Loucy (cell line): ENCODE results near the gene CLDN17.

Experiments used
- EZH2phosphoT487 ChIP-seq: fragments of 200-600 bp; IDR thresholded peaks from 2 replicates; pipeline ENCODE4 v1.6.1; 2018; ENCODE audit warnings: antibody characterized with exemption, mild to moderate bottlenecking, moderate library complexity, borderline replicate concordance
- TF ChIP-seq, protein P1 (sequence below): fragments of 200-600 bp; sonication (generic); conservative IDR thresholded peaks from 2 replicates; pipeline ENCODE4 v1.5.1; 2014; ENCODE audit warnings: mild to moderate bottlenecking, antibody characterized with exemption, low read length

DNA sequence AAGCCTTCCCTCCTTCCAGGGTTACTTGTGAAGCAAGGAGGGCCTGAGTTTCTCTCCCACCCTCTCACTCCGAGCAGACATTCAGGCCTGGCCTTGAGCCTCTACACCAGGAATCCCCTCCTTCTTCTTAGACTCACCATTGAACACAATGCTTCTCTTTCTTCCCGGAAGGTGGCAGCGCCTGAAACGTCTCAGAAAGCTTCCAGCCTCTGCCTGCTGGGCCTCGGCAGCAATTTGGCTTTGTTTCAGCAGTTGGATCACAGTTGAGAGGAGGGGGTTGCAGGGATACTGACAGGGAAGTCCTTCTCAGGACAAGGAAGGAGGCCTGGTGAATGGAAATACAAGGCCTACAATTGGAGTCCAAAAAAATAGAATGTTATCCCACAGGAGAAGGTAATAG, 43.0 kb upstream of the CLDN17 start:
- TF ChIP-seq, protein P1, sequence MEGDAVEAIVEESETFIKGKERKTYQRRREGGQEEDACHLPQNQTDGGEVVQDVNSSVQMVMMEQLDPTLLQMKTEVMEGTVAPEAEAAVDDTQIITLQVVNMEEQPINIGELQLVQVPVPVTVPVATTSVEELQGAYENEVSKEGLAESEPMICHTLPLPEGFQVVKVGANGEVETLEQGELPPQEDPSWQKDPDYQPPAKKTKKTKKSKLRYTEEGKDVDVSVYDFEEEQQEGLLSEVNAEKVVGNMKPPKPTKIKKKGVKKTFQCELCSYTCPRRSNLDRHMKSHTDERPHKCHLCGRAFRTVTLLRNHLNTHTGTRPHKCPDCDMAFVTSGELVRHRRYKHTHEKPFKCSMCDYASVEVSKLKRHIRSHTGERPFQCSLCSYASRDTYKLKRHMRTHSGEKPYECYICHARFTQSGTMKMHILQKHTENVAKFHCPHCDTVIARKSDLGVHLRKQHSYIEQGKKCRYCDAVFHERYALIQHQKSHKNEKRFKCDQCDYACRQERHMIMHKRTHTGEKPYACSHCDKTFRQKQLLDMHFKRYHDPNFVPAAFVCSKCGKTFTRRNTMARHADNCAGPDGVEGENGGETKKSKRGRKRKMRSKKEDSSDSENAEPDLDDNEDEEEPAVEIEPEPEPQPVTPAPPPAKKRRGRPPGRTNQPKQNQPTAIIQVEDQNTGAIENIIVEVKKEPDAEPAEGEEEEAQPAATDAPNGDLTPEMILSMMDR: no peak
- TF ChIP-seq EZH2phosphoT487: no peak
